Naive B cell (primary cell): Measurements from ENCODE around the gene INPP4A. TPM values are rescaled to one million over a fixed set of nuclear protein-coding genes. Genes with fewer than 3 reads are reported as not detected.

Source experiments
- ATAC-seq, 2 donors: fragments of 150-1000 bp; cut with Tn5 transposase; 2 replicates each; pipeline ENCODE4 v1.10.0; 2021; ENCODE audit warnings: low read depth in 2 of 2, mild to moderate bottlenecking in 2 of 2, moderate library complexity in 2 of 2
- DNase-seq: peaks from one replicate; pipeline ENCODE4 v3.0.0; 2022
- H3K27ac Mint-ChIP-seq, 6 donors: one replicate each; pipeline ENCODE4 v1.8.0; 2020 to 2022; ENCODE audit warnings: mild to moderate bottlenecking in 6 of 6, mixed read lengths in 6 of 6, moderate library complexity in 5 of 6, inconsistent platforms in 2 of 6
- H3K27me3 Mint-ChIP-seq, 3 donors: one replicate each; pipeline ENCODE4 v1.8.0; 2021 to 2022; ENCODE audit warnings: mixed read lengths in 3 of 3, mild to moderate bottlenecking in 1 of 3
- H3K36me3 Mint-ChIP-seq, 2 donors: one replicate each; pipeline ENCODE4 v1.8.0; 2020 to 2022; ENCODE audit warnings: mixed read lengths in 2 of 2, inconsistent platforms in 1 of 2, mild to moderate bottlenecking in 1 of 2
- H3K4me1 Mint-ChIP-seq, 3 donors: one replicate each; pipeline ENCODE4 v1.8.0; 2020 to 2022; ENCODE audit warnings: mixed read lengths in 3 of 3, inconsistent platforms in 1 of 3, mild to moderate bottlenecking in 1 of 3, moderate library complexity in 1 of 3
- H3K4me3 Mint-ChIP-seq, 8 donors: one replicate each; pipeline ENCODE4 v1.8.0; 2020 to 2022; ENCODE audit warnings: mild to moderate bottlenecking in 8 of 8, mixed read lengths in 8 of 8, moderate library complexity in 8 of 8, inconsistent platforms in 2 of 8
- H3K9me3 Mint-ChIP-seq, 7 donors: one replicate each; pipeline ENCODE4 v1.8.0; 2020 to 2022; ENCODE audit warnings: mixed read lengths in 7 of 7, mild to moderate bottlenecking in 5 of 7, inconsistent platforms in 2 of 7, moderate library complexity in 1 of 7
- polyA plus RNA-seq, 6 donors: library from polyadenylated mRNA; unstranded; fragments of 300-500 nt; fragmentation: Illumina TruSeq; gene quantifications; one replicate each; pipeline ENCODE4 v1.2.3, GENCODE V29; 2021; ENCODE audit warnings: low read depth in 6 of 6

The INPP4A gene
- polyA plus RNA-seq, 6 donors from 2014 or later = 1.8 to 4.3 (median 2.9) TPM

DNA sequence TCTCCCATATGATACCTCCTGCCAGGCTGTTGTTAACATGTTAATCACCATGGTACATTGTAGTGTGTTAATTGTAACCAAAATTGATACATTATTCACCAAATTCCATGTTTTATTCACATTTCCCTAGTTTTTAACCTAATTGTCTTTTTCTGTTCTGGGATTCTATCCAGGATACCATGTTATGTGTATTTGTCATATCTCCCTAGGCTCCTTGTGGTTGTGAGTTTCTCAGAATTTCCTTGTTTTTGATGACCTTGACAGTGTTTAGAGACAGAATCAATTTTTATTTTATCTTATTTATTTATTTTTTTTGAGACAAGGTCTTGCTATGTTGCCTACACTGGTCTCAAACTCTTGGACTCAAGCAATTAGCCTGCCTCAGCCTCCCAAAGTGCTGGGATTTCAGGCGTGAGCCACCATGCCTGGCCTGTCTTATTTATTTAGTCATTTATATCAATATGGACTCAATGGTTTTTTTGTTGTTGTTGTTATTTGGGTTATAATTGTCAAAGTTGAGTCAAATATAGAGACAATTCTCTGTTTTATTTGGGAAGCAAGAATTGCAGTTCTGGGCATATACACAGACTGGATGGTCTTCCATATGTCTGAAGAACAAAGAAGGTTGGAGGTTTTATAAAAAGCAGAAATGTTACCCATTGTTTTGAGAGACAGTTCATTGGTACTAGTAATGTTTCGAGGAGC is 42.6 kb downstream of the INPP4A start:
- no peaks in the 10 kb centered on the region for H3K27me3 Mint-ChIP-seq
- H3K36me3 Mint-ChIP-seq = no peaks in the 10 kb centered on the region
- no peak for DNase-seq
- no peak overlapping the region for H3K27ac Mint-ChIP-seq
- ATAC-seq = no peak
- H3K9me3 Mint-ChIP-seq = no peaks in the 10 kb centered on the region
- peaks cover 22 to 39% (median 26%) of the 10 kb centered on the region in 3 donors for H3K4me1 Mint-ChIP-seq
- no peak overlapping the region for H3K4me3 Mint-ChIP-seq

DNA sequence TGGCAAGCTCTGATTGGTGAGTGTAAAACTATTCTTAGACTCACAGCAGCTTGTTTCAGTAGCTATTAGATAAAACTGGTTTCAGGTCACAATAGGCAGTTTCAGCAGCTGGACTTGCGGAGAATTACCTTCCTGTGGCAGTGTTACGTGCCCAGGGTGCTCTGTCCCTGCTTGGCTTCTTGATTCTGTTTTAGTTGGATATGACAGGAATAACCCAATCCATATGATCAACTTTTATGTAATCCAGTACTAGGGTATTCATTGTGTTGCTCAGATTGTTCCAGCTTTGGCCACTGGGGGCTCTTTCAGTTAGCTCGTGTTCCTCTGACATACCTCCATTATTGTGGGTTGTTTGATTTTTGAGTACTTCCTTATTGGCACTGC is 43.1 kb downstream of the INPP4A start:
- DNase-seq (peak; percentile 35), ATAC-seq (peak; percentile 92 to 98)
- peak overlapping the region in 1 of 8 donors; percentile 4 for H3K4me3 Mint-ChIP-seq
- no peaks in the 10 kb centered on the region for H3K27me3 Mint-ChIP-seq
- no peaks in the 10 kb centered on the region for H3K36me3 Mint-ChIP-seq
- no peaks in the 10 kb centered on the region for H3K9me3 Mint-ChIP-seq
- H3K27ac Mint-ChIP-seq = peak overlapping the region in 1 of 6 donors; percentile 54
- peaks cover 20 to 39% (median 25%) of the 10 kb centered on the region in 3 donors for H3K4me1 Mint-ChIP-seq

DNA sequence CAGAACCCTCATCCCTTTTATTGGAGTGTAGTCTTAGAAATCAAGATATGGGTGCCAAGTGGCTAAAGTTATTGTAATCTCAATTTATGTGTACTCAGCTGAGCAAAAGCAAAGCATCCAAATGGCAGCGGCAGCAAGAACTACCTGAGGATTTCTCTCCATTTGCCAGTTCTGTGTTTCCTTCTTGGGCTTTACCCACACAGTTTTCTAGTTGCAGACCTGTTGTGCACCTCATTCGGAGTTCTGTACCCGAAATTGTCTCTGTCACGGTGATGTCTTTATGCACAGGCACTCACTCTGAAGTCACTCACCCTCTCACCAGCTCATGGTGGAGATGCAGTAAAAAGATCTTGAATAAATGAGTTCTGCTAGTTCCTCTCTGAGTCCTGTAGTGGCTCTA is 43.6 kb downstream of the INPP4A start:
- DNase-seq = no peak
- no peaks in the 10 kb centered on the region for H3K36me3 Mint-ChIP-seq
- no peak for ATAC-seq
- no peaks in the 10 kb centered on the region for H3K27me3 Mint-ChIP-seq
- peak overlapping the region in 3 of 6 donors; percentile 54 to 74 (median 63) for H3K27ac Mint-ChIP-seq
- no peak overlapping the region for H3K4me3 Mint-ChIP-seq
- no peaks in the 10 kb centered on the region for H3K9me3 Mint-ChIP-seq
- peaks cover 16 to 36% (median 21%) of the 10 kb centered on the region in 3 donors for H3K4me1 Mint-ChIP-seq

DNA sequence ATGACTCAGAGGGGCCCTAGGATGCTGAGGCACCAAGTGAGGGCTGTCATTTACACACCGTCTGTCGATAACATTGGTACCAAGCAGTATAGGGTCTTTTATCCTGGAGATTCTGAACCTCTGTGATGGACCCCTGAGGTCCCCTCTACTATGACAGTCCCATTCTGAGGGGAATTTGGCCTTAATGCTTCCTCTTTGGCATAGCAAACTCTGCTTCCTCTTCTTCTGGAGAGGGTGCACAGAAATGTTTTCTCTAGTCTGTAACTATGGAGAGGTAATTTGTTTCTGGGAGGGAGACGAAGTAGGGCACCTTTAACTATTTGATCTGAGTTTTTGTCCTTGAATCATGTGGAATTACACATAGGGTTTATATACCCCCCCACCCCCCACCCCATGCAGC is 44.8 kb downstream of the INPP4A start:
- peaks cover 6 to 24% (median 10%) of the 10 kb centered on the region in 3 donors for H3K4me1 Mint-ChIP-seq
- H3K36me3 Mint-ChIP-seq = peaks cover 0 to 5% of the 10 kb centered on the region in 2 donors
- DNase-seq (no peak), ATAC-seq (no peak)
- H3K9me3 Mint-ChIP-seq = peaks cover 0 to 8% (median 3%) of the 10 kb centered on the region in 7 donors
- no peaks in the 10 kb centered on the region for H3K27me3 Mint-ChIP-seq
- H3K4me3 Mint-ChIP-seq = no peak overlapping the region
- H3K27ac Mint-ChIP-seq = no peak overlapping the region

DNA sequence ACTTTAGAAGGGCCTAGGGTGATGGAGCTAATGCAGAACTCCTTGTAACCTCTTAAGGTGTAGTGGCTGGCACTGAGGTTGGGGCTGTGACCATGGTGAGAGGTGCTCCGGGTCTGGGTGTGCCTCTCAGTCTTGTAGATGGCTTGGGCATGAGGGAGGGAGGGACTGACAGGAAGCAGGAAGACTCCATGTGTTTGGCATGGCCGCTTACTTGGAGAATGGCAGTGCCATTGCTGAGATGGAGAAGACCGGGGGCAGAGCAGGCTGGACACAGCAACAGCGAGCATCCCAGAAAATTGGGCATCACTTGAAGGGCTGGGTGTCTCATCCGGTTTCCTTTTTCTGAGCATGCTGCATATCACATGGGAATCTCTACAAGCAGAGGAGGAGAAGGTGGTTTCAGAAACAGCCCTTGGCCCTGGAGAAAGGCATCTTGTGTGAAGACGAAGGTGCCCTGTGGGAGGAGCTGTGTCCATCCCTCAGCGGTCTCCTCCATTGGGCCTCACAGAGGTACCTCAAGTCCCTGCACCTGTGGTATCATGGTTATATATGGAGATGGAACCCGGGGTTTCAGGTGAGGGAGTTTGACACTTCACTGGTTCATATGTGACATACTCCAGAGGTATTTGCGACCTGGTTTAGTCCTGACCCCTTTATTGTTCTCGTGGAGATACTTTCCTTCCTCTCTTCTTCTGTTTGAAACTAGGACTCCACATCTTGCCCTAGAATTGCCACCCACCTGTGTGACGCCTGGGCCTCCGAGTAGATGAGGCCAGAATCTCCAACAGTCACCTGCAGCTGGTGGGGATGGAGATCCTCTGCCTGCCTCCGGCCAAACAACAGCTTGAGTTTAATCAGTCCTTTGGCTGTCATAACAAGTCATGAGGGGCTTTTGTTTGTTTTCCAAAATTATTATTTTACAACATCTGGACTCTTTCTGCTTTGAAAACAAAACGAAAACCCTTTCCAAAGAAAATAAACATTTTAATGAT is 45.6 kb downstream of the INPP4A start:
- DNase-seq (no peak), ATAC-seq (no peak)
- Mint-ChIP-seq H3K27ac (peak overlapping the region in 1 of 6 donors; percentile 9), H3K27me3 (no peaks in the 10 kb centered on the region), H3K9me3 (peaks cover 0 to 12% (median 11%) of the 10 kb centered on the region in 7 donors), H3K4me3 (no peak overlapping the region), H3K36me3 (peaks cover under 1 to 8% of the 10 kb centered on the region in 2 donors), H3K4me1 (peaks cover 6 to 19% (median 10%) of the 10 kb centered on the region in 3 donors)

DNA sequence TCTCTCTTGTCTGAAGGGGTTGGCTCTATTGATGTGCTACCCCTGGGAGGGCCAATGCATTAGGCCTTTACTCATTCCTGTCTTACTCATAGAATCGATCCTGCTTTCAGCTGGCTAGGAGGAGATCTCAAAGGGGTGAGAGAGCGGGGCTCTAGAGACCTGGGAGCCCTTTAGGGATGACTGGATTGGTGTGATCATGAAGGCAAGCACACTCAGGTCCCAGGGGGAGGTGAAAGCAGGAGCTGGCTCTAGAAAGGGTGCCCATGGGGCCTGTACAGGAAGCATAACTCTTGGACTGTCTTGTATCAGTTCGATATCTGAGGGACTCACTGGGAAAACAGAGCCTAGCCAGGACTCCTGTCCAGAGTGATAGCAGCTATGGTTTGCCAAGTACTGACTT is 47.8 kb downstream of the INPP4A start:
- no peak for DNase-seq
- H3K36me3 Mint-ChIP-seq = peaks cover 5 to 20% of the 10 kb centered on the region in 2 donors
- H3K9me3 Mint-ChIP-seq = peaks cover 6 to 33% (median 29%) of the 10 kb centered on the region in 7 donors
- no peaks in the 10 kb centered on the region for H3K27me3 Mint-ChIP-seq
- peak overlapping the region in 1 of 6 donors; percentile 17 for H3K27ac Mint-ChIP-seq
- peaks cover 6 to 16% (median 13%) of the 10 kb centered on the region in 3 donors for H3K4me1 Mint-ChIP-seq
- ATAC-seq = no peak
- peak overlapping the region in 1 of 8 donors; percentile 41 for H3K4me3 Mint-ChIP-seq

DNA sequence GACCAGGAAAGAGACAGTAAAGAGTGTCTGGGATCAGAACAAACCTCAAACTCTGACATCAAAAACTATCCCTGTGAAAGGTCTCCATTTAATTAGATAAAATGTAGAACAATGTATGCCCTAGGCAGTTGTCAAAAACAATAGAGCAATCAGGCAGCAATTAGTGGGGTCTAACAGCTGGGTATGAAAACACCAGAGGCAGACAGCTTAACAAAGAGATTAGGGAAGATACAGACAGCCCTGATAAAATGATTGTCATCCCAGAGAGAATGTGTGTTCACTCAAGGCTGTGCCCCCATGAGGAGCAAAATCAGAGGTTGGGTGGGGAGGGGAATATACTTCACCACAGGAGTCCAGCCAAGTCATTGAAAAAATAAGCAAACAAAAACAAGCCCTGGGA is 50.0 kb downstream of the INPP4A start:
- Mint-ChIP-seq H3K9me3 (peaks cover 6 to 44% (median 40%) of the 10 kb centered on the region in 7 donors), H3K36me3 (peaks cover 17 to 35% of the 10 kb centered on the region in 2 donors), H3K4me3 (no peak overlapping the region), H3K27me3 (no peaks in the 10 kb centered on the region), H3K27ac (peak overlapping the region in 1 of 6 donors; percentile 10), H3K4me1 (peaks cover 0 to 5% (median 0%) of the 10 kb centered on the region in 3 donors)
- no peak for DNase-seq
- ATAC-seq = no peak

DNA sequence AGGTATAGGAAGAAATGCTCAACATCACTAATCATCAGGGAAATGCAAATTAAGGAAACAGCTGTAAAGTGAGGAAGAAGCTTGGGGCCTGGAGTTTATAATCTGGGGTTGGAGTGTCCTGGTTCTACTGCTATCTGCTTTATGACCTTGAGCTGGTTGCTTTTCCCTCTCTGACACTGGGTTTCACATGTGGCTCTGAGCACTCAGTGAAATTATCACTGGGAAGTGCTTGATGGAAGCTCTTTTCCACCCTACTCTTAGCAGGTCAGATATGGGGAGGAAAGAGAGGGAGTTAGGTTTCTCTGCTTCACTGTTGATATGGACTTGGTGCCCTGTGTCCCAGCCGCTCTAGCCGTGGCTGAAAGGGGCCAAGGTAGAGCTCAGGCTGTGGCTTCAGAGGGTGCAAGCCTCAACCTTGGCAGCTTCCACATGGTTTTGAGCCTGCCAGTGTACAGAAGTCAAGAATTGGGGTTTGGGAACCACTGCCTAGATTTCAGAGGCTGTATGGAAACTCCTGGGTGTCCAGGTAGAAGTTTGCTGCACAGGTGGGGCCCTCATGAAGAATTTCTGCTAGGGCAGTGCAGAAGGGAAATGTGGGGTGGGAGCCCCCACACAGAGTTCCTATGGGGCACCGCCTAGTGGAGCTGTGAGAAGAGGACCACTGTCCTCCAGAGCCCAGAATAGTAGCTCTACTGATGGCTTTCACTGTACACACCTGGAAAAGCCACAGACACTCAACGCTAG is 52.3 kb downstream of the INPP4A start:
- peaks cover 0 to 5% (median 0%) of the 10 kb centered on the region in 3 donors for H3K4me1 Mint-ChIP-seq

DNA sequence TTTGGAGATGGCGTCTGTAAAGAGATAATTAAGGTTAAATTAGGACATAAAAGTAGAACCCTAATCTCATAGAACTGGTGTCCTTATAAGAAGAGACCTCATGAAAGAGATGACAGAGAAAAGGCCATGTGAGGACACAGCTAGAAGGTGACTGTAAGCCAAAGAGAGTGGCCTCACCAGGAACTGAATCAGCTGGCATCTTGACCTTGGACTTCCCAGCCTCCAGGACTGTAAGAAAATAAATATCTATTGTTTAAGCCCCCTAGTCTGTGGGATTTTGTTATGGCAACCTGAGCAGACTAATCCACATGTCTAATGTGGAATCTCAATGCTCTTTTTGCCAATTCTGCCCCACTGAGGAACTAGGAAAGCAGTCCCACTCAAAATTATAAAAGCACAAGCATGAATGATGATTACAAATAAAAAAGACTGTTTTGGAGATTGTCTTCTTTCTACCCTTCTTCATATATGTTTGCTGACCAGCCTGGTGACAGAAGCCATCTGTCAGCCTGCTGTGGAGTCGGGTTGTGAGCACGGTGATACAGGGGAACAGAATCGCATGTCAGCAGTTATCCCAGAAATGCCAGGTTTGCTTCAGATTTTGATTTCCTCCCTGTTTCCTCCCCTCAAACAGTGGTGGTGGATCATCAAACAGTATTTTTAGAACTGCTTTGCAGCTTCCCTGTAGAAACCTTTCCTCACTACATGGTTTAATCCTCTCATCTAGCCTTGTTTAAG is 54.2 kb downstream of the INPP4A start:
- Mint-ChIP-seq H3K27ac (no peak overlapping the region), H3K4me1 (peaks cover 0 to 10% (median 0%) of the 10 kb centered on the region in 3 donors), H3K4me3 (no peak overlapping the region), H3K27me3 (no peaks in the 10 kb centered on the region), H3K36me3 (peaks cover 17 to 35% of the 10 kb centered on the region in 2 donors), H3K9me3 (peaks cover 6 to 44% (median 39%) of the 10 kb centered on the region in 7 donors)
- ATAC-seq = no peak
- DNase-seq = no peak

More for the DNA sequence above, 52.3 kb downstream of the INPP4A start:
- H3K36me3 Mint-ChIP-seq = peaks cover 17 to 35% of the 10 kb centered on the region in 2 donors
- peaks cover 6 to 44% (median 40%) of the 10 kb centered on the region in 7 donors for H3K9me3 Mint-ChIP-seq
- no peak overlapping the region for H3K27ac Mint-ChIP-seq
- no peak overlapping the region for H3K4me3 Mint-ChIP-seq
- no peak for ATAC-seq
- DNase-seq = no peak
- no peaks in the 10 kb centered on the region for H3K27me3 Mint-ChIP-seq

DNA sequence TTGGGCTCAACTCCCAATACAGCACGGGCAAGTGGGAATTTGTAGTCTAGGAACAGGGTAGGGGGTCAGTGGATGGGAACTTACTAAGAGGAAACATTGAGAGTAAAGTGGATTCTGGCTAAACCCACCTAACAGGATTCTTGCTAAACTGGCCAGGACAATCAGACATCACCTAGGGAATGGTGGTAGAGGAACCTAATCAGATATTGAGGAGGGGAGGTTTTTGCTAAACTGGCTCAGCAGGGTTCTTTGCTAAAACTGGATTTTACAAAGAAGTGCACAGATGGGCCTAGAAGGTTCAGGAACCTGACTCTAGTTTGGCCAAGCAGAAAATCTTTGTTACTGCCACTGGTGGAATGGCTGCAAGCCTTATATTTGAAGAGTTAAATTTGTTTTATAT is 55.9 kb downstream of the INPP4A start:
- H3K9me3 Mint-ChIP-seq = peaks cover 6 to 31% (median 26%) of the 10 kb centered on the region in 7 donors
- H3K36me3 Mint-ChIP-seq = peaks cover 14 to 27% of the 10 kb centered on the region in 2 donors
- peak overlapping the region in 1 of 6 donors; percentile 71 for H3K27ac Mint-ChIP-seq
- no peak for ATAC-seq
- H3K4me1 Mint-ChIP-seq = peaks cover 0 to 14% (median 5%) of the 10 kb centered on the region in 3 donors
- H3K27me3 Mint-ChIP-seq = no peaks in the 10 kb centered on the region
- no peak overlapping the region for H3K4me3 Mint-ChIP-seq
- DNase-seq = no peak

DNA sequence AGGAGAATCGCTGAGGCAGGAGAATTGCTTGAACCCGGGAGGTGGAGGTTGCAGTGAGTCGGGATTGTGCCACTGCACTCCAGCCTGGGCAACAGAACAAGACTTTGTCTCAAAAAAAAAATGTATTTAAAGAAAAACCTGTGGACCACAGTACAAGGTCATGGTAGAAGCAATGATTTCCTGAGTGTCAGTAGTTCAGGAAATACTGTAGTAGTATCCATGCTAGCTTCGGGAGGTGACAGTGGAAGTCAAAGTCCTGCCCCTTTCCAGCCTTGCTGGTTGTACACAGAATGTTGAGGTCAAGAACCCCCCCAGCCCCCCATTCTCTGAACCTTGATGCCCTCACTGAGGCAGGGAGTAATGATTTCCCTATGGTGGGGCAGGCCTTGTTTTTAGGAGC is 56.6 kb downstream of the INPP4A start:
- Mint-ChIP-seq H3K27me3 (no peaks in the 10 kb centered on the region), H3K27ac (no peak overlapping the region), H3K9me3 (peaks cover 6 to 24% (median 23%) of the 10 kb centered on the region in 7 donors), H3K36me3 (peaks cover 13 to 26% of the 10 kb centered on the region in 2 donors), H3K4me1 (peaks cover 2 to 14% (median 5%) of the 10 kb centered on the region in 3 donors), H3K4me3 (no peak overlapping the region)
- DNase-seq (no peak), ATAC-seq (no peak)

DNA sequence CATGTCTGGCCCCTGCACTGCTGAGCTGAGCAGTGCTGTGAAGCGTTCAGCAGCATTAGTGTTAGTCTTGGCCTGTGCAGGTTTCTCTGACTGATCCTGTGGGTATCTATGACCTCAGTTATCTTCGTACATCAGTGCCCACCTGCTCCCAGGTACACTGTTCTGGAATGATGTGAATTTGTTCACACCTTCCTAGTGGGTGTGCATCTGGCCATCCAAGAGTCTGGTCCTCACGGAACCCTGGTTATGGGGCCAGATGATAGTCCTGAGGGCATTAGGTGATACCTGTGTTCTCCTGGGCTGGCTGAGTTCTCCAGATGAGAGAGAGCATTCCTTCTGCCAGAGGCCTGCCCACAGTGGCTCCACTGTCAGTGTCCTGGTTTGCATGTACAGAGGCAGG is 57.2 kb downstream of the INPP4A start:
- DNase-seq (no peak), ATAC-seq (no peak)
- no peak overlapping the region for H3K27ac Mint-ChIP-seq
- peaks cover 0 to 18% (median 16%) of the 10 kb centered on the region in 7 donors for H3K9me3 Mint-ChIP-seq
- peaks cover 13 to 19% of the 10 kb centered on the region in 2 donors for H3K36me3 Mint-ChIP-seq
- H3K27me3 Mint-ChIP-seq = no peaks in the 10 kb centered on the region
- H3K4me1 Mint-ChIP-seq = peaks cover 5 to 11% (median 7%) of the 10 kb centered on the region in 3 donors
- no peak overlapping the region for H3K4me3 Mint-ChIP-seq
